ENCODE results near the gene ACTR3C. TPM values are rescaled to one million over a fixed set of nuclear protein-coding genes. Genes with fewer than 3 reads are reported as not detected.

The ACTR3C gene
- total RNA-seq, 2 donors from 2014 or later: 10.7 to 15.1 TPM

- no peak overlapping the region for H3K4me3 ChIP-seq
- H3K27ac ChIP-seq: no peak overlapping the region
- WGBS: 88% methylated on average over 4 of the region's 4 CpGs
- no peaks in the 10 kb centered on the region for H3K36me3 ChIP-seq
- no peaks in the 10 kb centered on the region for H3K9me3 ChIP-seq
- TF ChIP-seq POLR2A (IDR thresholded peaks at IDR 0.05): no peak
- TF ChIP-seq CTCF (IDR thresholded peaks at IDR 0.05): no peak
- TF ChIP-seq POLR2AphosphoS5 (IDR thresholded peaks at IDR 0.05): no peak
- intact Hi-C loops (cut with DNase I): no loop called here
- no peaks in the 10 kb centered on the region for H3K4me1 ChIP-seq (replicated peaks)
- no peaks in the 10 kb centered on the region for H3K27me3 ChIP-seq (replicated peaks; ENCODE audit: insufficient read depth)
- DNase-seq (ENCODE audit: low spot score): no peak
Observed at GRCh38 chr7:150358988-150359621, 35.8 kb upstream of the ACTR3C start.

GRCh38 chr7:150358433-150358832, 35.1 kb upstream of the ACTR3C start:
- Histone ChIP-seq H3K27me3 (replicated peaks; ENCODE audit: insufficient read depth) (no peaks in the 10 kb centered on the region), H3K36me3 (no peaks in the 10 kb centered on the region), H3K4me1 (replicated peaks) (no peaks in the 10 kb centered on the region), H3K4me3 (no peak overlapping the region), H3K9me3 (no peaks in the 10 kb centered on the region), H3K27ac (no peak overlapping the region)
- TF ChIP-seq CTCF (IDR thresholded peaks at IDR 0.05): no peak
- TF ChIP-seq POLR2AphosphoS5 (IDR thresholded peaks at IDR 0.05): no peak
- TF ChIP-seq POLR2A (IDR thresholded peaks at IDR 0.05): no peak
- no peak for DNase-seq (ENCODE audit: low spot score)
- WGBS: 98% methylated on average over 4 of the region's 4 CpGs
- intact Hi-C loops (cut with DNase I): no loop called here

- 57% methylated on average over 13 of the region's 13 CpGs for WGBS
- Histone ChIP-seq H3K9me3 (no peaks in the 10 kb centered on the region), H3K36me3 (no peaks in the 10 kb centered on the region), H3K27ac (no peak overlapping the region), H3K4me3 (no peak overlapping the region), H3K4me1 (replicated peaks) (no peaks in the 10 kb centered on the region), H3K27me3 (replicated peaks; ENCODE audit: insufficient read depth) (no peaks in the 10 kb centered on the region)
- intact Hi-C loops (cut with DNase I): no loop called here
- no peak for DNase-seq (ENCODE audit: low spot score)
- TF ChIP-seq CTCF (IDR thresholded peaks at IDR 0.05): peak in 1 of 4 experiments; percentile 28
- TF ChIP-seq POLR2AphosphoS5 (IDR thresholded peaks at IDR 0.05): no peak
Observed at GRCh38 chr7:150357771-150358427, 34.6 kb upstream of the ACTR3C start.

- WGBS: 28% methylated on average over 9 of the region's 9 CpGs
- Histone ChIP-seq H3K27me3 (replicated peaks; ENCODE audit: insufficient read depth) (no peaks in the 10 kb centered on the region), H3K9me3 (no peaks in the 10 kb centered on the region), H3K4me1 (replicated peaks) (no peaks in the 10 kb centered on the region), H3K36me3 (no peaks in the 10 kb centered on the region), H3K27ac (no peak overlapping the region), H3K4me3 (no peak overlapping the region)
- DNase-seq (ENCODE audit: low spot score): no peak
- intact Hi-C loops (cut with DNase I): no loop called here
- TF ChIP-seq CTCF (IDR thresholded peaks at IDR 0.05) (no peak), POLR2AphosphoS5 (IDR thresholded peaks at IDR 0.05) (no peak), POLR2A (IDR thresholded peaks at IDR 0.05) (no peak)
Observed at GRCh38 chr7:150357270-150357669, 33.9 kb upstream of the ACTR3C start.

Data from prostate gland (tissue), 2 donors.